Epithelial cell of alveolus of lung (primary cell): ENCODE data around the gene TOR1AIP1. TPM values are rescaled to one million over a fixed set of nuclear protein-coding genes. Genes with fewer than 3 reads are reported as not detected.

ENCODE experiments used
- total RNA-seq: library from RNA; depleted of rRNA; stranded (reverse); fragments of >200 nt; gene quantifications from 2 replicates; pipeline ENCODE4 v1.2.1, GENCODE V29; 2015

TOR1AIP1 gene
- 38.9 and 58.8 TPM in 2 replicates for total RNA-seq

GRCh38 chr1:179882253-179883039, at the start of gene TOR1AIP1:
TSS of gene TOR1AIP1 (plus strand) at chr1:179882285. CDS start at chr1:179882503, 218 bp downstream.

GRCh38 chr1:179877586-179878265, 4.4 kb upstream of the TOR1AIP1 start, which contains the start of gene TOR1AIP2:
TSS of gene TOR1AIP2 (minus strand) at chr1:179877803. CDS start at chr1:179852665, 25,138 bp downstream.

GRCh38 chr1:179954493-179955286, 72.6 kb downstream of the TOR1AIP1 start, which contains the start of gene CEP350:
TSS of gene CEP350 (plus strand) at chr1:179954810. CDS start at chr1:179986182, 31,372 bp downstream.

Other genes starting within 250 kb of the TOR1AIP1 start
- gene FAM163A, start 139.0 kb upstream of the TOR1AIP1 start, total RNA-seq: 0.26 TPM in 1 of 2 replicates, not detected in the other
- 66.4 and 67.1 TPM in 2 replicates for gene TOR1AIP2, start 4.5 kb upstream of the TOR1AIP1 start, total RNA-seq
- gene CEP350, start 72.5 kb downstream of the TOR1AIP1 start, total RNA-seq: 25.6 and 39.2 TPM in 2 replicates